CD4-positive, alpha-beta T cell (primary cell): Measurements from ENCODE around the gene GLI2. TPM values are rescaled to one million over a fixed set of nuclear protein-coding genes. Genes with fewer than 3 reads are reported as not detected.

Experiments
- ATAC-seq: fragments of 200-7000 bp; cut with Tn5 transposase; one replicate; pipeline ENCODE4 v1.10.0; 2022; ENCODE audit warnings: mild to moderate bottlenecking; ENCODE audit not compliant: poor library complexity
- CTCF ChIA-PET: fragments of 350-600 bp; sonication (Branson Sonifier 250); formaldehyde crosslinking; loops from one replicate; lab custom pipeline; 2021; ENCODE audit warnings: antibody characterized with exemption, inconsistent platforms; lab: Charles Lee
- POLR2A ChIA-PET: fragments of 350-600 bp; sonication (Branson Sonifier 250); formaldehyde crosslinking; loops from one replicate; lab custom pipeline; 2021; ENCODE audit warnings: antibody characterized with exemption, inconsistent platforms; lab: Charles Lee
- DNase-seq, 14 experiments: peaks; one replicate each; pipeline ENCODE4 v3.0.0-alpha.2; 2013 to 2020; ENCODE audit warnings: mixed read lengths in 2 of 14
- H3K27ac ChIP-seq, 2 donors: one replicate each; pipeline versions ENCODE4 v1.5.1 to v1.7.0; 2013; ENCODE audit warnings: low read length in 2 of 2, low read depth in 1 of 2, mild to moderate bottlenecking in 1 of 2
- H3K27me3 ChIP-seq, 2 experiments: 1 replicate in 1 of 2; 2 replicates in 1 of 2; pipeline versions ENCODE4 v1.6.1 to v1.7.0; 2013; ENCODE audit warnings: low read length in 2 of 2, control low read depth in 1 of 2, mild to moderate bottlenecking in 1 of 2, moderate library complexity in 1 of 2; ENCODE audit not compliant: insufficient read depth in 2 of 2, control insufficient read depth in 1 of 2
- H3K36me3 ChIP-seq: one replicate; pipeline ENCODE4 v1.6.1; 2013; ENCODE audit warnings: low read length, control low read depth; ENCODE audit not compliant: insufficient read depth
- H3K4me1 ChIP-seq: one replicate; pipeline ENCODE4 v1.6.1; 2013; ENCODE audit warnings: low read length, control low read depth; ENCODE audit not compliant: insufficient read depth
- H3K4me3 ChIP-seq: one replicate; pipeline ENCODE4 v1.5.1; 2013; ENCODE audit warnings: mild to moderate bottlenecking, low read length, moderate library complexity
- H3K9me3 ChIP-seq, 2 experiments: 1 replicate in 1 of 2; 2 replicates in 1 of 2; pipeline versions ENCODE4 v1.6.1 to v1.7.0; 2013; ENCODE audit warnings: low read length in 2 of 2, mild to moderate bottlenecking in 2 of 2, control low read depth in 1 of 2, moderate library complexity in 1 of 2; ENCODE audit not compliant: control insufficient read depth in 1 of 2, insufficient read depth in 1 of 2
- H3K27ac Mint-ChIP-seq: one replicate; pipeline ENCODE4 v1.8.0; 2020; ENCODE audit warnings: mixed read lengths
- H3K27me3 Mint-ChIP-seq: one replicate; pipeline ENCODE4 v1.8.0; 2021; ENCODE audit warnings: mixed read lengths
- H3K36me3 Mint-ChIP-seq: one replicate; pipeline ENCODE4 v1.8.0; 2021; ENCODE audit warnings: low read depth, mixed read lengths
- H3K4me1 Mint-ChIP-seq: one replicate; pipeline ENCODE4 v1.8.0; 2021; ENCODE audit warnings: low read depth, mixed read lengths
- H3K4me3 Mint-ChIP-seq: one replicate; pipeline ENCODE4 v1.8.0; 2020; ENCODE audit warnings: mild to moderate bottlenecking, mixed read lengths
- H3K9me3 Mint-ChIP-seq: one replicate; pipeline ENCODE4 v1.8.0; 2020; ENCODE audit warnings: mixed read lengths
- intact Hi-C, 2 experiments: fragments of 100-400 bp; cut with DNase I in 1 of 2; cut with micrococcal nuclease in 1 of 2; formaldehyde crosslinking; loops; one replicate each; pipeline versions ENCODE4 v1.15.1 to v1.9.0; 2023 to 2025; cut with DNase I, micrococcal nuclease
- total RNA-seq, 174 experiments: library from RNA in 2 of 174; stranded (reverse) in 2 of 174; gene quantifications; one replicate each; pipeline ENCODE4 v1.2.3 and lab custom pipeline; 2021 to 2026
- TF ChIP-seq, protein P1 (sequence below): fragments of 200-600 bp; IDR thresholded peaks from one replicate; pipeline ENCODE4 v1.8.0; 2022; ENCODE audit warnings: antibody characterized with exemption, mild to moderate bottlenecking

GLI2 gene
- total RNA-seq, 2 experiments from 2014 or later, result not detected

DNA sequence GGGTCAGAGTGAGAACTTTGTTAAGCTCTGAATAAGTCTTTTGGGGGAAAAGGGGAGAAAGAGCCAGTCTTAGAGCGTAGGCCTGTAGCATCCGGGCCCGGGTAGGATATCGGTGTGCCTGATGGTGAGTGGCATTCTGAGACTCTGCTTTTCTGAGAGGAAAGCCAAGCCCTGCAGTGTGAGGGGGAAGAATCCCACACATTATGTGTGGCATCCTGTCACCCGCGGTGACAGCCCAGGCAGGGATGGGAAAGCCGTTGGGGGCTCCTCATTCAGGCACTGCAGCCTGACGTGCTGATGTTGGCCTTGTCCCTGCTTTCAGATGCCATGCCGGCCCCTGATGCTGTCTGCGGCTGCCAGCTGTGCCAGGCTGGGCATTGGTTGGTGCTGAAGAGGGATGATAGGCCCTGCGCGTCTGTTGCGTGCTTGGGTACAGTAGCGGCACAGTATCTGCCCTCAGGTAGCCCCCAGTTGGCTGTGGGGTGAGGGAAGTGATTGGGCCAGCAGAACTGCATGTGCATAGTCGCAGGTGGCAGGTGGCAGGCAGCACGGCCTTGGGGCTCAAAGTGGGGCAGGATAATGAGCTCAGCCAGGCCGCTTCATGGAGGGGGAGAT lies 37.6 kb downstream of the GLI2 start:
- H3K27me3 Mint-ChIP-seq, result no peaks in the 10 kb centered on the region

DNA sequence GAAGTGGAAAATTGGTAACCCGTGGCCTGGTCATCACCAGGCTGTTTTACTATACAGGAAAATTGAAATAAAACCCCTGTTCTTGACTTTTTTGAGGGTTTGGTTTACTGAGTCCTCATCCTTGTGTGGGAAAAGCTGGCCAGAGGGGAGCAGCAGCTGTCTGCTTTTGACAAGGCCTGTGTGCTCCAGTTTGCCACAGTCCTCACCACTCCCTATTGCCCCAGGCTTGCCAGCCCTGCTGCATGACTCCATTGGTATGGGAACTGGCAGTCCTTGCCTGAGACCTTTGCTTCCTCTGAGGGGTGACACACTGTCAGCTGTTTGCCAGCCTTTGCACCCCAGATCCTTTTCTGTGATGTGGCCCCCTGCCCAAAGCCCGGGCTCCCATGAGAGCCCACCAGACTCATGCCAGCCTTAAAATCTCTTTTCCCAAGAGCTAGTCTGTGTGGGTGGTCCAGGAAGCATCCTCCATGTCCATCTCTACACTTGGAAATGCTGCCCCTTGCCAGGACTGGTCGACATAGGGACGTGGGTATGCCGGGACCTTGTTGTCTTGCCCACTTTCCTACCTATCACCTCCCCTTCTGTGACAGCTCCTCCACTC lies 39.0 kb downstream of the GLI2 start:
- no peaks in the 10 kb centered on the region for H3K4me1 Mint-ChIP-seq
- DNase-seq (no peak), ATAC-seq (no peak)
- ChIA-PET CTCF (no interaction called here), POLR2A (no interaction called here)
- H3K4me3 Mint-ChIP-seq, result no peak overlapping the region
- H3K9me3 Mint-ChIP-seq, result no peaks in the 10 kb centered on the region
- H3K27me3 ChIP-seq, result no peaks in the 10 kb centered on the region
- H3K4me1 ChIP-seq, result no peaks in the 10 kb centered on the region
- no peaks in the 10 kb centered on the region for H3K36me3 Mint-ChIP-seq
- H3K27ac Mint-ChIP-seq, result no peak overlapping the region
- peaks cover 0 to 4% of the 10 kb centered on the region in 2 experiments for H3K9me3 ChIP-seq
- no peaks in the 10 kb centered on the region for H3K27me3 Mint-ChIP-seq
- TF ChIP-seq, protein P1, sequence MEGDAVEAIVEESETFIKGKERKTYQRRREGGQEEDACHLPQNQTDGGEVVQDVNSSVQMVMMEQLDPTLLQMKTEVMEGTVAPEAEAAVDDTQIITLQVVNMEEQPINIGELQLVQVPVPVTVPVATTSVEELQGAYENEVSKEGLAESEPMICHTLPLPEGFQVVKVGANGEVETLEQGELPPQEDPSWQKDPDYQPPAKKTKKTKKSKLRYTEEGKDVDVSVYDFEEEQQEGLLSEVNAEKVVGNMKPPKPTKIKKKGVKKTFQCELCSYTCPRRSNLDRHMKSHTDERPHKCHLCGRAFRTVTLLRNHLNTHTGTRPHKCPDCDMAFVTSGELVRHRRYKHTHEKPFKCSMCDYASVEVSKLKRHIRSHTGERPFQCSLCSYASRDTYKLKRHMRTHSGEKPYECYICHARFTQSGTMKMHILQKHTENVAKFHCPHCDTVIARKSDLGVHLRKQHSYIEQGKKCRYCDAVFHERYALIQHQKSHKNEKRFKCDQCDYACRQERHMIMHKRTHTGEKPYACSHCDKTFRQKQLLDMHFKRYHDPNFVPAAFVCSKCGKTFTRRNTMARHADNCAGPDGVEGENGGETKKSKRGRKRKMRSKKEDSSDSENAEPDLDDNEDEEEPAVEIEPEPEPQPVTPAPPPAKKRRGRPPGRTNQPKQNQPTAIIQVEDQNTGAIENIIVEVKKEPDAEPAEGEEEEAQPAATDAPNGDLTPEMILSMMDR, result no peak
- H3K27ac ChIP-seq, result no peak overlapping the region
- no peak overlapping the region for H3K4me3 ChIP-seq
- no peaks in the 10 kb centered on the region for H3K36me3 ChIP-seq
- intact Hi-C loops, result no loop called here

More for the DNA sequence above, 37.6 kb downstream of the GLI2 start:
- intact Hi-C loops, result no loop called here
- H3K27me3 ChIP-seq, result no peaks in the 10 kb centered on the region
- no peaks in the 10 kb centered on the region for H3K36me3 ChIP-seq
- H3K9me3 ChIP-seq, result peaks cover 0 to 4% of the 10 kb centered on the region in 2 experiments
- no peak overlapping the region for H3K4me3 ChIP-seq
- POLR2A ChIA-PET, result no interaction called here
- no peaks in the 10 kb centered on the region for H3K4me1 ChIP-seq
- H3K27ac Mint-ChIP-seq, result no peak overlapping the region
- H3K36me3 Mint-ChIP-seq, result no peaks in the 10 kb centered on the region
- H3K4me3 Mint-ChIP-seq, result no peak overlapping the region
- H3K27ac ChIP-seq, result no peak overlapping the region
- CTCF ChIA-PET, result no interaction called here
- TF ChIP-seq, protein P1, result no peak
- no peaks in the 10 kb centered on the region for H3K9me3 Mint-ChIP-seq
- no peak for ATAC-seq
- no peaks in the 10 kb centered on the region for H3K4me1 Mint-ChIP-seq
- no peak for DNase-seq

DNA sequence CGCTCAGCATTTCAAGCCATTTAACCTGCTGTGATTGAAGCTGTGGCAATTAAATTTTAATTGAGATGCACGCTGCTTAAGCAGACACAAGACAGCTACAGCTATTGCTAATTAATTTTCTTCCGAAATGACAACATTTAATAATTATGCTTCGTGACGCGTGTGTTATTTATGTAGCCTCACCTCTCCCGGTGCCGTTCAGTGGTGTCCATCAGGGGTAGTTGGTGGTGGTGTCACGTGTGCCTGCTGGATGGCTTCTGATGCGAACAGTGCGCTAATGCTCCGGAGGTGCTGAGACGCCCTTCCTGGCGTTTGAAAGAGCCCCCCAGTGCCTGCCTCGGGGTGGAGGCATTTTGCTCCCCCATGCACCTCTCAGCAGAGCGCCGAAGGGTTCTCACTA lies 39.5 kb downstream of the GLI2 start:
- no peaks in the 10 kb centered on the region for H3K36me3 Mint-ChIP-seq
- ATAC-seq (no peak), DNase-seq (no peak)
- TF ChIP-seq, protein P1, result no peak
- no peaks in the 10 kb centered on the region for H3K27me3 ChIP-seq
- no peak overlapping the region for H3K27ac Mint-ChIP-seq
- CTCF ChIA-PET, result no interaction called here
- intact Hi-C loops, result no loop called here
- no peaks in the 10 kb centered on the region for H3K9me3 Mint-ChIP-seq
- no peaks in the 10 kb centered on the region for H3K4me1 ChIP-seq
- no peaks in the 10 kb centered on the region for H3K36me3 ChIP-seq
- POLR2A ChIA-PET, result no interaction called here
- H3K4me3 Mint-ChIP-seq, result no peak overlapping the region
- H3K4me1 Mint-ChIP-seq, result no peaks in the 10 kb centered on the region
- H3K27ac ChIP-seq, result no peak overlapping the region
- H3K27me3 Mint-ChIP-seq, result no peaks in the 10 kb centered on the region
- no peak overlapping the region for H3K4me3 ChIP-seq
- peaks cover 0 to 4% of the 10 kb centered on the region in 2 experiments for H3K9me3 ChIP-seq
